Measurements from ENCODE around the gene ARL6IP6. TPM values are rescaled to one million over a fixed set of nuclear protein-coding genes. Genes with fewer than 3 reads are reported as not detected.
A peak's percentile ranks its signal among the peaks of the same experiment; 100 is the strongest.

The ARL6IP6 gene
- 13.3 TPM for polyA plus RNA-seq (2013, experiment 1 of 2)
- 16.6 TPM for polyA plus RNA-seq (2013, experiment 2 of 2)

- Histone ChIP-seq H4K91ac (ENCODE audit: low read length) (peak within 1 kb of the TSS; percentile 96), H3K4ac (ENCODE audit: low read depth in 1 of 2, low read length in 2 of 2) (peak within 1 kb of the TSS; percentile 83 to 100), H3K27me3 (ENCODE audit: control insufficient read depth in 1 of 2, insufficient read depth in 1 of 2, low read length in 2 of 2) (no peaks in the 10 kb centered on the region), H4K8ac (ENCODE audit: low read length) (peak within 1 kb of the TSS; percentile 99), H3K79me1 (replicated peaks; ENCODE audit: low read length, poor library complexity, severe bottlenecking) (peaks cover 4% of the 10 kb centered on the region), H2BK5ac (ENCODE audit: low read depth, low read length, poor library complexity, severe bottlenecking) (peak within 1 kb of the TSS; percentile 98), H3K18ac (ENCODE audit: low read depth in 1 of 2, low read length in 2 of 2) (peak within 1 kb of the TSS; percentile 99), H3K9ac (ENCODE audit: low read length) (peak within 1 kb of the TSS; percentile 99), H2BK120ac (ENCODE audit: low read depth, low read length) (peak within 1 kb of the TSS; percentile 96), H3K36me3 (ENCODE audit: control insufficient read depth in 1 of 2, insufficient read depth in 2 of 2, low read depth in 1 of 2, low read length in 2 of 2) (peaks cover 0 to 40% of the 10 kb centered on the region in 2 experiments), H3K4me2 (ENCODE audit: low read length, poor library complexity, severe bottlenecking) (peak within 1 kb of the TSS; percentile 73), H3K4me3 (ENCODE audit: insufficient read depth in 1 of 2, low read depth in 1 of 2, low read length in 2 of 2) (peak within 1 kb of the TSS; percentile 93 to 95), H3K27ac (ENCODE audit: low read length, poor library complexity, severe bottlenecking) (peak within 1 kb of the TSS; percentile 97), H2BK12ac (ENCODE audit: low read length in 2 of 2) (peak within 1 kb of the TSS; percentile 85 to 100), H3K4me1 (ENCODE audit: control insufficient read depth, insufficient read depth, low read depth, low read length) (peaks cover 1% of the 10 kb centered on the region), H2BK15ac (ENCODE audit: low read depth, poor library complexity, severe bottlenecking) (peak within 1 kb of the TSS; percentile 96), H2AFZ (ENCODE audit: low read depth, low read length) (peak within 1 kb of the TSS; percentile 96), H3K23ac (ENCODE audit: low read length in 2 of 2) (peak within 1 kb of the TSS in 1 of 2 experiments; percentile 96), H3K9me3 (ENCODE audit: control insufficient read depth, low read length) (no peaks in the 10 kb centered on the region), H3K14ac (ENCODE audit: low read length in 2 of 2) (peak within 1 kb of the TSS in 1 of 2 experiments; percentile 99), H2AK5ac (ENCODE audit: low read length, severe bottlenecking) (no peak within 1 kb of the TSS)
- under 1% methylated on average over 83 of the region's 87 CpGs for WGBS
- peak; percentile 95 for DNase-seq
Measured at GRCh38 chr2:152718076-152718908, at the start of gene ARL6IP6. TSS of gene ARL6IP6 (plus strand) at chr2:152718620. CDS start at chr2:152718625, 5 bp downstream.

- no peak overlapping the region for H3K23ac ChIP-seq (ENCODE audit: low read length in 2 of 2)
- H4K91ac ChIP-seq (ENCODE audit: low read length) = no peak overlapping the region
- H2AK5ac ChIP-seq (ENCODE audit: low read length, severe bottlenecking) = no peak overlapping the region
- no peaks in the 10 kb centered on the region for H3K27me3 ChIP-seq (ENCODE audit: control insufficient read depth in 1 of 2, insufficient read depth in 1 of 2, low read length in 2 of 2)
- H4K8ac ChIP-seq (ENCODE audit: low read length) = no peak overlapping the region
- H3K4me3 ChIP-seq (ENCODE audit: insufficient read depth in 1 of 2, low read depth in 1 of 2, low read length in 2 of 2) = no peak overlapping the region
- no peak overlapping the region for H2BK15ac ChIP-seq (ENCODE audit: low read depth, poor library complexity, severe bottlenecking)
- no peaks in the 10 kb centered on the region for H3K9me3 ChIP-seq (ENCODE audit: control insufficient read depth, low read length)
- H2BK5ac ChIP-seq (ENCODE audit: low read depth, low read length, poor library complexity, severe bottlenecking) = no peak overlapping the region
- no peak overlapping the region for H2AFZ ChIP-seq (ENCODE audit: low read depth, low read length)
- no peak overlapping the region for H3K4me2 ChIP-seq (ENCODE audit: low read length, poor library complexity, severe bottlenecking)
- no peak overlapping the region for H3K4ac ChIP-seq (ENCODE audit: low read depth in 1 of 2, low read length in 2 of 2)
- no peaks in the 10 kb centered on the region for H3K4me1 ChIP-seq (ENCODE audit: control insufficient read depth, insufficient read depth, low read depth, low read length)
- DNase-seq = no peak
- H3K18ac ChIP-seq (ENCODE audit: low read depth in 1 of 2, low read length in 2 of 2) = no peak overlapping the region
- peaks cover 13 to 100% of the 10 kb centered on the region in 2 experiments for H3K36me3 ChIP-seq (ENCODE audit: control insufficient read depth in 1 of 2, insufficient read depth in 2 of 2, low read depth in 1 of 2, low read length in 2 of 2)
- H3K14ac ChIP-seq (ENCODE audit: low read length in 2 of 2) = no peak overlapping the region
- H3K79me1 ChIP-seq (replicated peaks; ENCODE audit: low read length, poor library complexity, severe bottlenecking) = peaks cover 9% of the 10 kb centered on the region
- no peak overlapping the region for H3K9ac ChIP-seq (ENCODE audit: low read length)
- H3K27ac ChIP-seq (ENCODE audit: low read length, poor library complexity, severe bottlenecking) = no peak overlapping the region
- H2BK120ac ChIP-seq (ENCODE audit: low read depth, low read length) = no peak overlapping the region
- H2BK12ac ChIP-seq (ENCODE audit: low read length in 2 of 2) = no peak overlapping the region
- WGBS = no CpG with 5 or more reads among the region's 4 CpGs
Measured at GRCh38 chr2:152674334-152674733, 44.1 kb upstream of the ARL6IP6 start.

GRCh38 chr2:152676461-152676860, 42.0 kb upstream of the ARL6IP6 start:
- H3K27ac ChIP-seq (ENCODE audit: low read length, poor library complexity, severe bottlenecking) = no peak overlapping the region
- H3K9me3 ChIP-seq (ENCODE audit: control insufficient read depth, low read length) = no peaks in the 10 kb centered on the region
- no peak overlapping the region for H2BK12ac ChIP-seq (ENCODE audit: low read length in 2 of 2)
- H3K79me1 ChIP-seq (replicated peaks; ENCODE audit: low read length, poor library complexity, severe bottlenecking) = peaks cover 8% of the 10 kb centered on the region
- H3K9ac ChIP-seq (ENCODE audit: low read length) = no peak overlapping the region
- peaks cover 16 to 98% of the 10 kb centered on the region in 2 experiments for H3K36me3 ChIP-seq (ENCODE audit: control insufficient read depth in 1 of 2, insufficient read depth in 2 of 2, low read depth in 1 of 2, low read length in 2 of 2)
- H2BK5ac ChIP-seq (ENCODE audit: low read depth, low read length, poor library complexity, severe bottlenecking) = no peak overlapping the region
- H3K4me2 ChIP-seq (ENCODE audit: low read length, poor library complexity, severe bottlenecking) = no peak overlapping the region
- H2BK15ac ChIP-seq (ENCODE audit: low read depth, poor library complexity, severe bottlenecking) = no peak overlapping the region
- no peak overlapping the region for H3K23ac ChIP-seq (ENCODE audit: low read length in 2 of 2)
- no peak overlapping the region for H2AFZ ChIP-seq (ENCODE audit: low read depth, low read length)
- no peak overlapping the region for H2AK5ac ChIP-seq (ENCODE audit: low read length, severe bottlenecking)
- H3K4ac ChIP-seq (ENCODE audit: low read depth in 1 of 2, low read length in 2 of 2) = no peak overlapping the region
- 90% methylated on average over 1 of the region's 3 CpGs for WGBS
- no peak overlapping the region for H3K4me3 ChIP-seq (ENCODE audit: insufficient read depth in 1 of 2, low read depth in 1 of 2, low read length in 2 of 2)
- H3K27me3 ChIP-seq (ENCODE audit: control insufficient read depth in 1 of 2, insufficient read depth in 1 of 2, low read length in 2 of 2) = no peaks in the 10 kb centered on the region
- H3K4me1 ChIP-seq (ENCODE audit: control insufficient read depth, insufficient read depth, low read depth, low read length) = no peaks in the 10 kb centered on the region
- no peak overlapping the region for H3K18ac ChIP-seq (ENCODE audit: low read depth in 1 of 2, low read length in 2 of 2)
- no peak overlapping the region for H3K14ac ChIP-seq (ENCODE audit: low read length in 2 of 2)
- H4K8ac ChIP-seq (ENCODE audit: low read length) = no peak overlapping the region
- H4K91ac ChIP-seq (ENCODE audit: low read length) = no peak overlapping the region
- H2BK120ac ChIP-seq (ENCODE audit: low read depth, low read length) = no peak overlapping the region
- no peak for DNase-seq

GRCh38 chr2:152678808-152679207, 39.6 kb upstream of the ARL6IP6 start:
- no CpG with 5 or more reads among the region's 2 CpGs for WGBS
- H3K9ac ChIP-seq (ENCODE audit: low read length) = no peak overlapping the region
- no peak for DNase-seq

More at GRCh38 chr2:152678808-152679207, 39.6 kb upstream of the ARL6IP6 start:
- Histone ChIP-seq H2BK5ac (ENCODE audit: low read depth, low read length, poor library complexity, severe bottlenecking) (no peak overlapping the region), H2AFZ (ENCODE audit: low read depth, low read length) (no peak overlapping the region), H2BK120ac (ENCODE audit: low read depth, low read length) (no peak overlapping the region), H3K27ac (ENCODE audit: low read length, poor library complexity, severe bottlenecking) (no peak overlapping the region), H2BK12ac (ENCODE audit: low read length in 2 of 2) (no peak overlapping the region), H3K79me1 (replicated peaks; ENCODE audit: low read length, poor library complexity, severe bottlenecking) (peaks cover 9% of the 10 kb centered on the region), H3K4ac (ENCODE audit: low read depth in 1 of 2, low read length in 2 of 2) (no peak overlapping the region), H2AK5ac (ENCODE audit: low read length, severe bottlenecking) (no peak overlapping the region), H3K4me3 (ENCODE audit: insufficient read depth in 1 of 2, low read depth in 1 of 2, low read length in 2 of 2) (no peak overlapping the region), H2BK15ac (ENCODE audit: low read depth, poor library complexity, severe bottlenecking) (no peak overlapping the region), H3K36me3 (ENCODE audit: control insufficient read depth in 1 of 2, insufficient read depth in 2 of 2, low read depth in 1 of 2, low read length in 2 of 2) (peaks cover 16 to 86% of the 10 kb centered on the region in 2 experiments), H3K23ac (ENCODE audit: low read length in 2 of 2) (no peak overlapping the region), H3K4me1 (ENCODE audit: control insufficient read depth, insufficient read depth, low read depth, low read length) (peaks cover 3% of the 10 kb centered on the region), H4K8ac (ENCODE audit: low read length) (no peak overlapping the region), H3K27me3 (ENCODE audit: control insufficient read depth in 1 of 2, insufficient read depth in 1 of 2, low read length in 2 of 2) (no peaks in the 10 kb centered on the region), H4K91ac (ENCODE audit: low read length) (no peak overlapping the region), H3K9me3 (ENCODE audit: control insufficient read depth, low read length) (no peaks in the 10 kb centered on the region), H3K14ac (ENCODE audit: low read length in 2 of 2) (no peak overlapping the region), H3K4me2 (ENCODE audit: low read length, poor library complexity, severe bottlenecking) (no peak overlapping the region), H3K18ac (ENCODE audit: low read depth in 1 of 2, low read length in 2 of 2) (no peak overlapping the region)
